ENCODE results near the gene MAGI1.

DNA sequence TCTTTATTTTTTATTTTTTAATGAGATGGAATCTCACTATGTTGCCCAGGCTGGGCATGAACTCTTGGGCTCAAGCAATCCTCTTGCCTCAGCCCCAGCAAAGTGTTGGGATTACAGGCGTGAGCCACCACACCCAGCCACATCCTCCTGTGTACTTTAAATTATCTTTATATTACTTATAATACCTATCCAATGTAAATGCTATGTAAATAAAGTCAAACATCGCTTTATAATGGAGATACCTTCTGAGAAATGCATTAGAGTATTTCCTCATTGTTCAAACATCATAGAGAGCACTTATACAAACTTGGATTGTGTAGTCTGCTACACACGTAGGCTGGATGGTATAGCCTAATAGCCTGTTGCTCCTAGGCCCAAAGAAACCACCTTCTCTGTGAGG lies 41.4 kb upstream of the MAGI1 start:
- TF ChIP-seq, protein P1, sequence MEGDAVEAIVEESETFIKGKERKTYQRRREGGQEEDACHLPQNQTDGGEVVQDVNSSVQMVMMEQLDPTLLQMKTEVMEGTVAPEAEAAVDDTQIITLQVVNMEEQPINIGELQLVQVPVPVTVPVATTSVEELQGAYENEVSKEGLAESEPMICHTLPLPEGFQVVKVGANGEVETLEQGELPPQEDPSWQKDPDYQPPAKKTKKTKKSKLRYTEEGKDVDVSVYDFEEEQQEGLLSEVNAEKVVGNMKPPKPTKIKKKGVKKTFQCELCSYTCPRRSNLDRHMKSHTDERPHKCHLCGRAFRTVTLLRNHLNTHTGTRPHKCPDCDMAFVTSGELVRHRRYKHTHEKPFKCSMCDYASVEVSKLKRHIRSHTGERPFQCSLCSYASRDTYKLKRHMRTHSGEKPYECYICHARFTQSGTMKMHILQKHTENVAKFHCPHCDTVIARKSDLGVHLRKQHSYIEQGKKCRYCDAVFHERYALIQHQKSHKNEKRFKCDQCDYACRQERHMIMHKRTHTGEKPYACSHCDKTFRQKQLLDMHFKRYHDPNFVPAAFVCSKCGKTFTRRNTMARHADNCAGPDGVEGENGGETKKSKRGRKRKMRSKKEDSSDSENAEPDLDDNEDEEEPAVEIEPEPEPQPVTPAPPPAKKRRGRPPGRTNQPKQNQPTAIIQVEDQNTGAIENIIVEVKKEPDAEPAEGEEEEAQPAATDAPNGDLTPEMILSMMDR (IDR thresholded peaks at IDR 0.05), result no peak
- TF ChIP-seq POLR2A (IDR thresholded peaks at IDR 0.05), result no peak

Measured in uterus (tissue), 2 donors.